SK-N-SH treated with all-trans-retinoic acid at 6 μM for 48 hours (cell line): ENCODE measurements around the gene NMNAT1.

ENCODE experiments used
- ATAC-seq: fragments of 200-7000 bp; cut with Tn5 transposase; 3 replicates; pipeline ENCODE4 v1.9.1; 2020; ENCODE audit warnings: mild to moderate bottlenecking, moderate library complexity
- ARNTL ChIP-seq: fragments of 450-650 bp; formaldehyde crosslinking; IDR thresholded peaks from 2 replicates; pipeline ENCODE4 v1.5.0; 2020; ENCODE audit warnings: low read depth, mild to moderate bottlenecking, moderate library complexity, borderline replicate concordance
- BACH2 ChIP-seq: fragments of 250-450 bp; sonication (Bioruptor Pico); IDR thresholded peaks from 2 replicates; pipeline ENCODE4 v1.9.0; 2021; ENCODE audit warnings: mild to moderate bottlenecking, borderline replicate concordance
- CREB5 ChIP-seq: fragments of 250-450 bp; sonication (Bioruptor Pico); IDR thresholded peaks from 2 replicates; pipeline ENCODE4 v1.5.1; 2020; ENCODE audit warnings: low read depth, mild to moderate bottlenecking, moderate library complexity
- CSDC2 ChIP-seq: fragments of 250-450 bp; sonication (Bioruptor Pico); IDR thresholded peaks from 2 replicates; pipeline ENCODE4 v1.5.0; 2020; ENCODE audit warnings: mild to moderate bottlenecking, moderate library complexity
- CSRNP3 ChIP-seq: fragments of 250-450 bp; sonication (Bioruptor Pico); IDR thresholded peaks from 2 replicates; pipeline ENCODE4 v1.5.1; 2021; ENCODE audit warnings: mild to moderate bottlenecking, moderate library complexity
- ESRRG ChIP-seq: fragments of 250-450 bp; sonication (Bioruptor Pico); IDR thresholded peaks from 2 replicates; pipeline ENCODE4 v1.6.1; 2021; ENCODE audit warnings: mild to moderate bottlenecking
- GLIS3 ChIP-seq: fragments of 250-450 bp; sonication (Bioruptor Pico); IDR thresholded peaks from 2 replicates; pipeline ENCODE4 v1.5.0; 2020; ENCODE audit warnings: mild to moderate bottlenecking, moderate library complexity
- ISL1 ChIP-seq: fragments of 250-450 bp; sonication (Bioruptor Pico); IDR thresholded peaks from 2 replicates; pipeline ENCODE4 v2.1.2; 2022; ENCODE audit warnings: mild to moderate bottlenecking, moderate library complexity
- PATZ1 ChIP-seq: fragments of 250-450 bp; sonication (Bioruptor Pico); IDR thresholded peaks from 2 replicates; pipeline ENCODE4 v1.8.0; 2020; ENCODE audit warnings: mild to moderate bottlenecking, moderate library complexity, borderline replicate concordance
- POU6F1 ChIP-seq: fragments of 250-450 bp; sonication (Bioruptor Pico); IDR thresholded peaks from 2 replicates; pipeline ENCODE4 v1.8.0; 2021; ENCODE audit warnings: low read depth, mild to moderate bottlenecking, moderate library complexity, borderline replicate concordance
- PPARA ChIP-seq: fragments of 250-450 bp; sonication (Bioruptor Pico); IDR thresholded peaks from 2 replicates; pipeline ENCODE4 v1.5.0; 2020; ENCODE audit warnings: mild to moderate bottlenecking, borderline replicate concordance
- RARB ChIP-seq: fragments of 250-450 bp; sonication (Bioruptor Pico); IDR thresholded peaks from 2 replicates; pipeline ENCODE4 v1.8.0; 2021; ENCODE audit warnings: mild to moderate bottlenecking, moderate library complexity
- SNAI2 ChIP-seq: fragments of 250-450 bp; sonication (Bioruptor Pico); IDR thresholded peaks from 2 replicates; pipeline ENCODE4 v1.5.0; 2020; ENCODE audit warnings: mild to moderate bottlenecking, moderate library complexity
- TCF4 ChIP-seq: fragments of 250-450 bp; sonication (Bioruptor Pico); IDR thresholded peaks from 2 replicates; pipeline ENCODE4 v1.8.0; 2021; ENCODE audit warnings: mild to moderate bottlenecking, moderate library complexity, borderline replicate concordance
- TOX ChIP-seq: fragments of 250-450 bp; sonication (Bioruptor Pico); IDR thresholded peaks from 2 replicates; pipeline ENCODE4 v1.8.0; 2021; ENCODE audit warnings: mild to moderate bottlenecking, moderate library complexity, borderline replicate concordance
- TSHZ2 ChIP-seq: fragments of 250-450 bp; sonication (Bioruptor Pico); IDR thresholded peaks from 2 replicates; pipeline ENCODE4 v1.5.0; 2020; ENCODE audit warnings: mild to moderate bottlenecking, moderate library complexity
- ZC3H10 ChIP-seq: fragments of 250-450 bp; sonication (Bioruptor Pico); IDR thresholded peaks from 2 replicates; pipeline ENCODE4 v1.5.1; 2021; ENCODE audit warnings: mild to moderate bottlenecking, moderate library complexity
- ZFP3 ChIP-seq: fragments of 250-450 bp; sonication (Bioruptor Pico); IDR thresholded peaks from 2 replicates; pipeline ENCODE4 v1.5.0; 2020; ENCODE audit warnings: mild to moderate bottlenecking, moderate library complexity
- ZFP30 ChIP-seq: fragments of 450-650 bp; formaldehyde crosslinking; IDR thresholded peaks from 2 replicates; pipeline ENCODE4 v1.5.0; 2022; ENCODE audit warnings: mild to moderate bottlenecking, moderate library complexity
- ZNF565 ChIP-seq: fragments of 450-650 bp; formaldehyde crosslinking; conservative IDR thresholded peaks from 2 replicates; pipeline ENCODE4 v1.5.0; 2020; ENCODE audit warnings: low read depth, mild to moderate bottlenecking, moderate library complexity

NMNAT1 gene

GRCh38 chr1:10032590-10033358 is 89.5 kb downstream of the NMNAT1 start, which contains the start of gene UBE4B:
Gene UBE4B, plus strand, starts transcription at chr1:10032958. Its CDS starts 713 bp downstream, at chr1:10033671.
- peak; percentile 89 for ATAC-seq
- TF ChIP-seq BACH2 (CRISPR knock-in tag) (no peak), ZC3H10 (CRISPR knock-in tag) (no peak), PPARA (no peak), PATZ1 (CRISPR knock-in tag) (no peak), RARB (CRISPR knock-in tag) (no peak), ESRRG (CRISPR knock-in tag) (no peak), TSHZ2 (no peak), TCF4 (CRISPR knock-in tag) (no peak), ARNTL (CRISPR knock-in tag) (no peak), ZFP30 (CRISPR knock-in tag) (no peak), ZFP3 (CRISPR knock-in tag) (no peak), CSRNP3 (CRISPR knock-in tag) (no peak), ISL1 (CRISPR knock-in tag) (no peak), ZNF565 (no peak), SNAI2 (CRISPR knock-in tag) (no peak), TOX (no peak), GLIS3 (no peak), CREB5 (no peak)

GRCh38 chr1:10033359-10033845 is 90.1 kb downstream of the NMNAT1 start:
- ATAC-seq: peak; percentile 53
- TF ChIP-seq CSDC2 (CRISPR knock-in tag): no peak
- TF ChIP-seq ISL1 (CRISPR knock-in tag): no peak
- no peak for TF ChIP-seq PATZ1 (CRISPR knock-in tag)
- no peak for TF ChIP-seq ZFP30 (CRISPR knock-in tag)
- TF ChIP-seq CREB5: no peak
- no peak for TF ChIP-seq POU6F1 (CRISPR knock-in tag)
- TF ChIP-seq RARB (CRISPR knock-in tag): no peak
- TF ChIP-seq BACH2 (CRISPR knock-in tag): no peak
- TF ChIP-seq GLIS3: no peak
- TF ChIP-seq TOX: no peak
- no peak for TF ChIP-seq CSRNP3 (CRISPR knock-in tag)
- TF ChIP-seq TCF4 (CRISPR knock-in tag): no peak
- TF ChIP-seq ARNTL (CRISPR knock-in tag): no peak
- TF ChIP-seq ZFP3 (CRISPR knock-in tag): no peak
- no peak for TF ChIP-seq ESRRG (CRISPR knock-in tag)
